Fibroblast of lung (primary cell): ENCODE measurements around the gene HAUS6. TPM values are rescaled to one million over a fixed set of nuclear protein-coding genes. Genes with fewer than 3 reads are reported as not detected.
A peak's percentile ranks its signal among the peaks of the same experiment; 100 is the strongest.

Source experiments
- DNase-seq, 2 donors: peaks; one replicate each; pipeline versions ENCODE4 v3.0.0 to v3.0.0-alpha.2; 2010; ENCODE audit warnings: low read depth in 2 of 2
- H2AFZ ChIP-seq: 2 replicates; pipeline ENCODE4 v1.5.1; 2012; ENCODE audit warnings: low read length, control low read depth, inconsistent platforms
- H3K27ac ChIP-seq: 2 replicates; pipeline ENCODE4 v1.5.1; 2011; ENCODE audit warnings: low read length, control low read depth; ENCODE audit not compliant: insufficient read depth
- H3K27me3 ChIP-seq: 2 replicates; pipeline ENCODE4 v1.5.1; 2011; ENCODE audit warnings: mild to moderate bottlenecking, low read length; ENCODE audit not compliant: control insufficient read depth, insufficient read depth
- H3K36me3 ChIP-seq: 2 replicates; pipeline ENCODE4 v1.5.1; 2011; ENCODE audit warnings: low read length; ENCODE audit not compliant: control insufficient read depth, insufficient read depth
- H3K4me1 ChIP-seq: 2 replicates; pipeline ENCODE4 v1.5.1; 2011; ENCODE audit warnings: low read length; ENCODE audit not compliant: control insufficient read depth, insufficient read depth; ENCODE audit errors: extremely low read depth
- H3K4me2 ChIP-seq: 2 replicates; pipeline ENCODE4 v1.5.1; 2011; ENCODE audit warnings: low read length, control low read depth; ENCODE audit not compliant: insufficient read depth; ENCODE audit errors: extremely low read depth
- H3K4me3 ChIP-seq, 4 experiments: fragments of 200-600 bp in 1 of 4; sonication (generic) in 1 of 4; replicated peaks in 1 of 4; 2 replicates each; pipeline ENCODE4 v1.5.1; 2011 to 2016; ENCODE audit warnings: low read length in 4 of 4, low read depth in 3 of 4, mild to moderate bottlenecking in 3 of 4, control low read depth in 2 of 4, inconsistent platforms in 1 of 4, mixed read lengths in 1 of 4; ENCODE audit not compliant: insufficient read depth in 1 of 4; ENCODE audit errors: control extremely low read depth in 1 of 4
- H3K79me2 ChIP-seq: 2 replicates; pipeline ENCODE4 v1.5.1; 2012; ENCODE audit warnings: mild to moderate bottlenecking, low read length, inconsistent platforms; ENCODE audit not compliant: control insufficient read depth, insufficient read depth
- H3K9ac ChIP-seq: 2 replicates; pipeline ENCODE4 v1.5.1; 2011; ENCODE audit warnings: mild to moderate bottlenecking, low read length, control low read depth; ENCODE audit not compliant: insufficient read depth
- H3K9me3 ChIP-seq: 2 replicates; pipeline ENCODE4 v1.5.1; 2012; ENCODE audit warnings: low read depth, low read length; ENCODE audit not compliant: control insufficient read depth, insufficient read depth
- H4K20me1 ChIP-seq: 2 replicates; pipeline ENCODE4 v1.5.1; 2011; ENCODE audit warnings: low read length; ENCODE audit not compliant: control insufficient read depth, insufficient read depth; ENCODE audit errors: extremely low read depth
- CTCF ChIP-seq, 2 donors: IDR thresholded peaks in 1 of 2; conservative IDR thresholded peaks in 1 of 2; 1 replicate in 1 of 2; 2 replicates in 1 of 2; pipeline ENCODE4 v1.5.1; 2011 to 2012; ENCODE audit warnings: low read length in 2 of 2, control low read depth in 1 of 2, inconsistent platforms in 1 of 2, low read depth in 1 of 2, mild to moderate bottlenecking in 1 of 2
- EZH2 ChIP-seq: IDR thresholded peaks from 2 replicates; pipeline ENCODE4 v1.5.1; 2012; ENCODE audit warnings: low read length, control low read depth, mild to moderate bottlenecking; ENCODE audit errors: missing control alignments
- polyA plus RNA-seq, 2 donors: library from polyadenylated mRNA; depleted of rRNA in 1 of 2; stranded (reverse) in 1 of 2; unstranded in 1 of 2; fragments of >200 nt; gene quantifications; 2 replicates each; pipeline ENCODE4 v1.2.1, GENCODE V29; 2011 to 2012; ENCODE audit warnings: missing spikeins in 1 of 2
- total RNA-seq: library from RNA; depleted of rRNA; stranded (reverse); fragments of >200 nt; gene quantifications from 2 replicates; pipeline ENCODE4 v1.2.1, GENCODE V29; 2014

HAUS6 gene
- total and polyA plus RNA-seq, 2 donors (not counting 1 experiment from before 2014, with no cell fraction given), result 9.6 to 15.4 TPM

- no peaks in the 10 kb centered on the region for H3K4me1 ChIP-seq
- no peaks in the 10 kb centered on the region for H4K20me1 ChIP-seq
- no peak overlapping the region for H3K4me2 ChIP-seq
- H3K27me3 ChIP-seq, result no peaks in the 10 kb centered on the region
- no peak overlapping the region for H3K9ac ChIP-seq
- H3K79me2 ChIP-seq, result peaks cover 18% of the 10 kb centered on the region
- H3K36me3 ChIP-seq, result peaks cover 2% of the 10 kb centered on the region
- TF ChIP-seq CTCF (conservative IDR thresholded peaks at IDR 0.05 in 1 of 2, IDR thresholded peaks at IDR 0.05 in 1 of 2; ENCODE audit: low read depth in 1 of 2, low read length in 2 of 2), result no peak
- no peak for TF ChIP-seq EZH2
- no peak overlapping the region for H2AFZ ChIP-seq
- no peaks in the 10 kb centered on the region for H3K9me3 ChIP-seq
- H3K4me3 ChIP-seq, result no peak overlapping the region
- H3K27ac ChIP-seq, result no peak overlapping the region
- DNase-seq, result no peak
These were observed 27.7 kb upstream of the HAUS6 start for GRCh38 chr9:19130436-19130835.

- no peaks in the 10 kb centered on the region for H4K20me1 ChIP-seq
- TF ChIP-seq EZH2, result no peak
- no peak for TF ChIP-seq CTCF (conservative IDR thresholded peaks at IDR 0.05 in 1 of 2, IDR thresholded peaks at IDR 0.05 in 1 of 2; ENCODE audit: low read depth in 1 of 2, low read length in 2 of 2)
- no peaks in the 10 kb centered on the region for H3K9me3 ChIP-seq
- peaks cover 24% of the 10 kb centered on the region for H3K79me2 ChIP-seq
- H3K36me3 ChIP-seq, result peaks cover 6% of the 10 kb centered on the region
- H2AFZ ChIP-seq, result peak overlapping the region; percentile 75
- H3K27me3 ChIP-seq, result no peaks in the 10 kb centered on the region
- H3K4me3 ChIP-seq, result peak overlapping the region; percentile 58 to 83 (median 70)
- H3K27ac ChIP-seq, result peak overlapping the region; percentile 83
- H3K4me2 ChIP-seq, result peak overlapping the region; percentile 84
- peak; percentile 30 to 63 for DNase-seq
- no peaks in the 10 kb centered on the region for H3K4me1 ChIP-seq
- H3K9ac ChIP-seq, result peak overlapping the region; percentile 81
These were observed 25.3 kb upstream of the HAUS6 start for GRCh38 chr9:19127871-19128500.

- no peak overlapping the region for H3K27ac ChIP-seq
- no peak overlapping the region for H3K4me2 ChIP-seq
- peak overlapping the region in 2 of 4 experiments; percentile 73 to 99 for H3K4me3 ChIP-seq
- H2AFZ ChIP-seq, result no peak overlapping the region
- no peaks in the 10 kb centered on the region for H3K27me3 ChIP-seq
- H4K20me1 ChIP-seq, result no peaks in the 10 kb centered on the region
- H3K9ac ChIP-seq, result no peak overlapping the region
- peaks cover 9% of the 10 kb centered on the region for H3K36me3 ChIP-seq
- no peaks in the 10 kb centered on the region for H3K9me3 ChIP-seq
- no peak for DNase-seq
- no peak for TF ChIP-seq CTCF (conservative IDR thresholded peaks at IDR 0.05 in 1 of 2, IDR thresholded peaks at IDR 0.05 in 1 of 2; ENCODE audit: low read depth in 1 of 2, low read length in 2 of 2)
- TF ChIP-seq EZH2, result no peak
- H3K79me2 ChIP-seq, result peaks cover 24% of the 10 kb centered on the region
- no peaks in the 10 kb centered on the region for H3K4me1 ChIP-seq
These were observed 21.7 kb upstream of the HAUS6 start for GRCh38 chr9:19124430-19124793.
